HepG2 (cell line): ENCODE measurements around the gene ALDH7A1. TPM values are rescaled to one million over a fixed set of nuclear protein-coding genes. Genes with fewer than 3 reads are reported as not detected.

ENCODE experiments used
- ATAC-seq: fragments of 200-7000 bp; cut with Tn5 transposase; 3 replicates; pipeline ENCODE4 v1.9.1; 2020; ENCODE audit warnings: mild to moderate bottlenecking, moderate library complexity
- BruUV-seq: library from RNA; stranded (reverse); fragments of 400-500 nt; replicated peaks from 2 replicates; lab custom pipeline; 2021; lab: Mats Ljungman, UMichigan
- CTCF ChIA-PET: fragments of 300-600 bp; formaldehyde crosslinking; extraction: SDS; loops from one replicate; lab custom pipeline; 2021; ENCODE audit warnings: low total read pairs, inconsistent platforms, low intra/inter-chr PET ratio; lab: Yijun Ruan, JAX
- POLR2A ChIA-PET: fragments of 350-600 bp; sonication (Branson Sonifier 250); formaldehyde crosslinking; loops from one replicate; lab custom pipeline; 2020; ENCODE audit warnings: antibody characterized with exemption, inconsistent platforms; lab: Yijun Ruan, JAX
- DNase-seq: peaks from one replicate; pipeline ENCODE4 v3.0.0-alpha.2; 2015; ENCODE audit warnings: low spot score
- FAIRE-seq: peaks from 3 replicates; lab custom pipeline; 2011; peaks lifted over from hg19 to GRCh38; lab: Jason Lieb, UNC
- H2AFZ ChIP-seq: one replicate; pipeline ENCODE4 v1.6.1; 2011; ENCODE audit warnings: low read length, inconsistent platforms
- H3K27ac ChIP-seq: fragments of 300-600 bp; 3 replicates; pipeline ENCODE4 v1.8.0; 2011; ENCODE audit warnings: mixed run types, mild to moderate bottlenecking, mixed read lengths, low read length, inconsistent platforms; ENCODE audit not compliant: insufficient read depth; ENCODE audit errors: extremely low read length
- H3K27me3 ChIP-seq, 2 experiments: fragments of 200-600 bp in 1 of 2; 2 replicates in 1 of 2; 3 replicates in 1 of 2; pipeline versions ENCODE4 v1.6.0 to v1.8.0; 2011; ENCODE audit warnings: low read length in 2 of 2, mild to moderate bottlenecking in 2 of 2, moderate library complexity in 2 of 2, inconsistent platforms in 1 of 2; ENCODE audit not compliant: insufficient read depth in 2 of 2, control insufficient read depth in 1 of 2
- H3K36me3 ChIP-seq, 2 experiments: fragments of 200-600 bp in 1 of 2; replicated peaks in 1 of 2; 2 replicates in 1 of 2; 3 replicates in 1 of 2; pipeline versions ENCODE4 v1.5.1 to v1.8.0; 2011; ENCODE audit warnings: low read length in 2 of 2, inconsistent platforms in 1 of 2; ENCODE audit not compliant: insufficient read depth in 2 of 2, control insufficient read depth in 1 of 2
- H3K4me1 ChIP-seq: 2 replicates; pipeline ENCODE4 v1.5.1; 2012; ENCODE audit warnings: low read length, inconsistent platforms; ENCODE audit not compliant: insufficient read depth
- H3K4me2 ChIP-seq: 2 replicates; pipeline ENCODE4 v1.6.0; 2011; ENCODE audit warnings: low read depth, low read length, inconsistent platforms
- H3K4me3 ChIP-seq, 3 experiments: fragments of 200-600 bp in 1 of 3; sonication (generic), shearing (Covaris generic) in 1 of 3; replicated peaks in 1 of 3; 2 replicates each; pipeline ENCODE4 v1.5.1; 2011 to 2016; ENCODE audit warnings: low read length in 3 of 3, inconsistent platforms in 2 of 3, low read depth in 2 of 3, mild to moderate bottlenecking in 2 of 3, control low read depth in 1 of 3, mixed read lengths in 1 of 3; ENCODE audit not compliant: insufficient read depth in 1 of 3
- H3K79me2 ChIP-seq: one replicate; pipeline ENCODE4 v1.6.1; 2011; ENCODE audit warnings: low read length, inconsistent platforms; ENCODE audit not compliant: insufficient read depth
- H3K9ac ChIP-seq: 2 replicates; pipeline ENCODE4 v1.6.0; 2011; ENCODE audit warnings: mild to moderate bottlenecking, low read depth, low read length, inconsistent platforms; ENCODE audit not compliant: insufficient read depth
- H3K9me3 ChIP-seq: 2 replicates; pipeline ENCODE4 v1.5.1; 2012; ENCODE audit warnings: mild to moderate bottlenecking, low read length
- H4K20me1 ChIP-seq: 2 replicates; pipeline ENCODE4 v1.6.0; 2011; ENCODE audit warnings: inconsistent platforms, mild to moderate bottlenecking, low read length, moderate library complexity; ENCODE audit not compliant: insufficient read depth
- AKAP8 ChIP-seq: sonication (generic); formaldehyde crosslinking; IDR thresholded peaks from 2 replicates; pipeline ENCODE4 v1.5.1; 2020; ENCODE audit warnings: mild to moderate bottlenecking, missing genetic modification reagents
- ATM ChIP-seq: fragments of 450-650 bp; IDR thresholded peaks from 2 replicates; pipeline ENCODE4 v1.7.1; 2017; ENCODE audit warnings: mild to moderate bottlenecking, borderline replicate concordance
- KLF13 ChIP-seq: sonication (generic); formaldehyde crosslinking; IDR thresholded peaks from 2 replicates; pipeline ENCODE4 v1.4.0; 2020; ENCODE audit warnings: mild to moderate bottlenecking, missing genetic modification reagents
- NCOA5 ChIP-seq: sonication (generic); formaldehyde crosslinking; IDR thresholded peaks from 2 replicates; pipeline ENCODE4 v1.4.0; 2020; ENCODE audit warnings: missing genetic modification reagents
- SKI ChIP-seq: fragments of 450-650 bp; IDR thresholded peaks from one replicate; pipeline ENCODE4 v1.6.1; 2018; ENCODE audit warnings: mild to moderate bottlenecking; ENCODE audit not compliant: partially characterized antibody
- SRF ChIP-seq: IDR thresholded peaks from 2 replicates; pipeline ENCODE4 v1.6.1; 2011; ENCODE audit warnings: mild to moderate bottlenecking, low read depth, low read length, moderate library complexity
- ZC3H13 ChIP-seq: sonication (generic); formaldehyde crosslinking; IDR thresholded peaks from 2 replicates; pipeline ENCODE4 v1.8.1; 2023; ENCODE audit warnings: mild to moderate bottlenecking, missing genetic modification reagents, moderate library complexity
- ZFP62 ChIP-seq: sonication (generic); formaldehyde crosslinking; IDR thresholded peaks from 2 replicates; pipeline ENCODE4 v1.4.0; 2020; ENCODE audit warnings: missing genetic modification reagents
- ZNF260 ChIP-seq: sonication (generic); formaldehyde crosslinking; IDR thresholded peaks from 2 replicates; pipeline ENCODE4 v1.4.0; 2020; ENCODE audit warnings: missing genetic modification reagents, low read depth, mild to moderate bottlenecking, borderline replicate concordance
- ZNF547 ChIP-seq: sonication (generic); formaldehyde crosslinking; IDR thresholded peaks from 2 replicates; pipeline ENCODE4 v1.5.1; 2020; ENCODE audit warnings: mild to moderate bottlenecking, missing genetic modification reagents
- ZNF644 ChIP-seq: IDR thresholded peaks from 2 replicates; pipeline ENCODE4 v1.6.1; 2016; ENCODE audit warnings: low read depth
- ZNF7 ChIP-seq: IDR thresholded peaks from 2 replicates; pipeline ENCODE4 v1.6.1; 2016; ENCODE audit warnings: missing biosample characterization, missing genetic modification reagents
- WGBS: methylation state at CpG from one replicate; pipeline ENCODE4 v1.1.6; 2017; ENCODE audit warnings: low lambda C conversion rate; 5-methylcytosine and 5-hydroxymethylcytosine counted together
- in situ Hi-C: cut with HindIII; loops from 2 replicates; pipeline ENCODE4 v1.10.0; 2017; ENCODE audit warnings: low pct_unique_long_range_greater_than_20kb; ENCODE audit not compliant: extremely low pct_ligation_motif_present
- intact Hi-C: fragments of 100-400 bp; cut with micrococcal nuclease; formaldehyde crosslinking; loops from one replicate; pipeline ENCODE4 v1.10.0; 2022; ENCODE audit not compliant: unreplicated experiment
- polyA plus RNA-seq, 8 experiments: library from polyadenylated mRNA; depleted of rRNA in 3 of 8; stranded (reverse) in 7 of 8; unstranded in 1 of 8; fragments of >200 nt; fragmentation: Illumina TruSeq in 4 of 8; extraction: Trizol in 4 of 8; gene quantifications; 2 replicates each; pipeline versions ENCODE4 v1.2.1 to v1.2.3, GENCODE V29; 2011 to 2016; ENCODE audit warnings: low read depth in 4 of 8, missing spikeins in 1 of 8, mixed read lengths in 1 of 8; ENCODE audit not compliant: insufficient read depth in 1 of 8
- total RNA-seq, 5 experiments: library from RNA; depleted of rRNA; stranded (reverse); fragments of >200 nt; fragmentation: Illumina TruSeq; extraction: Trizol; gene quantifications; 2 replicates each; pipeline ENCODE4 v1.2.3, GENCODE V29; 2016; ENCODE audit warnings: low read depth in 1 of 5
- TF ChIP-seq, protein P1 (sequence below): sonication (generic); formaldehyde crosslinking; IDR thresholded peaks from 2 replicates; pipeline ENCODE4 v1.5.0; 2020; ENCODE audit warnings: missing genetic modification reagents
- TF ChIP-seq, protein P2 (sequence below): sonication (generic); formaldehyde crosslinking; IDR thresholded peaks from 2 replicates; pipeline ENCODE4 v1.4.0; 2020; ENCODE audit warnings: missing genetic modification reagents
- TF ChIP-seq, protein P3 (sequence below): sonication (generic); formaldehyde crosslinking; IDR thresholded peaks from 2 replicates; pipeline ENCODE4 v1.8.0; 2022; ENCODE audit warnings: mild to moderate bottlenecking, missing genetic modification reagents, moderate library complexity
- TF ChIP-seq, protein P4 (sequence below): sonication (generic); formaldehyde crosslinking; IDR thresholded peaks from 2 replicates; pipeline ENCODE4 v1.5.0; 2020; ENCODE audit warnings: mild to moderate bottlenecking, low read depth, missing genetic modification reagents, borderline replicate concordance
- TF ChIP-seq, protein P5 (sequence below): sonication (generic); formaldehyde crosslinking; IDR thresholded peaks from 2 replicates; pipeline ENCODE4 v1.5.0; 2020; ENCODE audit warnings: missing genetic modification reagents

Gene ALDH7A1
- total and polyA plus RNA-seq, 2 of the 13 experiments (the other 11 are each of a cell fraction or from before 2014, with no cell fraction given): 69.0 to 100 TPM

DNA sequence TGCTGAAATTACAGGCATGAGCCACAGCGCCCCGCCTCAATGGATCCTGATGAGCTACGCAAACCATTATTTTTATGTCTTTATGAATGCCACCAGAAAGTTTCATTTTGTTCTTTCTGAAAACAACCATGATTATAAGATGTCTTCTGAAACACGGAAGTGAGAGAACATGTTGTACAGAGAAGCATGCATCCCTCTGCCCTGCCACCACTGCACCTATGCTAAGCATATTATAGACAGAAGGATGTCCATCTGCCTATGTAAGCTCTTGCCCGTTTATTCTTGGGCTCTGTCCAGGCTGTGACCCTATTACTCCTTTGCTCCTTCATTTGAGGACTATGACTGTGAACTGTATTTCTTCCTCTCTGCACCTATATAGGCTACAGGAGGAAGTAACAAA is 97.5 kb downstream of the ALDH7A1 start:
- Histone ChIP-seq H3K27ac (no peak overlapping the region), H3K36me3 (peaks cover 0 to 4% of the 10 kb centered on the region in 2 experiments; a peak in 1 of 5 replicates), H4K20me1 (no peaks in the 10 kb centered on the region), H3K79me2 (no peaks in the 10 kb centered on the region), H3K4me2 (no peak overlapping the region), H3K4me1 (no peaks in the 10 kb centered on the region), H3K27me3 (no peaks in the 10 kb centered on the region; a peak in 1 of 5 replicates), H3K9me3 (no peaks in the 10 kb centered on the region), H3K9ac (no peak overlapping the region), H3K4me3 (no peak overlapping the region), H2AFZ (no peak overlapping the region)
- no peak for DNase-seq
- ChIA-PET CTCF (no interaction called here), POLR2A (no interaction called here)
- in situ Hi-C loops (no loop called here), intact Hi-C loops (no loop called here)
- TF ChIP-seq NCOA5 (CRISPR knock-in tag) (no peak), AKAP8 (CRISPR knock-in tag) (no peak), ZNF7 (CRISPR knock-in tag) (no peak), ZNF644 (CRISPR knock-in tag) (no peak), ZC3H13 (CRISPR knock-in tag) (no peak), KLF13 (CRISPR knock-in tag) (no peak), SKI (no peak), SRF (no peak), ATM (no peak), ZNF547 (CRISPR knock-in tag) (no peak), ZNF260 (CRISPR knock-in tag) (no peak), ZFP62 (no peak)
- TF ChIP-seq, protein P1, sequence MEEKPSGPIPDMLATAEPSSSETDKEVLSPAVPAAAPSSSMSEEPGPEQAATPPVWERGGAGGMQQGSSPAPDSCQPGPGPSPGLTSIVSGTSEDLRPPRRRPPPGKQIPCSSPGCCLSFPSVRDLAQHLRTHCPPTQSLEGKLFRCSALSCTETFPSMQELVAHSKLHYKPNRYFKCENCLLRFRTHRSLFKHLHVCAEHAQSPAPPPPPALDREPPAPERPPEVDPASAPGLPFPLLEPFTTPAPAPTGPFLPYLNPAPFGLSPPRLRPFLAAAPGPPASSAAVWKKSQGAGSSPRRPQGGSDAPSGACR (CRISPR knock-in tag): no peak
- TF ChIP-seq, protein P2, sequence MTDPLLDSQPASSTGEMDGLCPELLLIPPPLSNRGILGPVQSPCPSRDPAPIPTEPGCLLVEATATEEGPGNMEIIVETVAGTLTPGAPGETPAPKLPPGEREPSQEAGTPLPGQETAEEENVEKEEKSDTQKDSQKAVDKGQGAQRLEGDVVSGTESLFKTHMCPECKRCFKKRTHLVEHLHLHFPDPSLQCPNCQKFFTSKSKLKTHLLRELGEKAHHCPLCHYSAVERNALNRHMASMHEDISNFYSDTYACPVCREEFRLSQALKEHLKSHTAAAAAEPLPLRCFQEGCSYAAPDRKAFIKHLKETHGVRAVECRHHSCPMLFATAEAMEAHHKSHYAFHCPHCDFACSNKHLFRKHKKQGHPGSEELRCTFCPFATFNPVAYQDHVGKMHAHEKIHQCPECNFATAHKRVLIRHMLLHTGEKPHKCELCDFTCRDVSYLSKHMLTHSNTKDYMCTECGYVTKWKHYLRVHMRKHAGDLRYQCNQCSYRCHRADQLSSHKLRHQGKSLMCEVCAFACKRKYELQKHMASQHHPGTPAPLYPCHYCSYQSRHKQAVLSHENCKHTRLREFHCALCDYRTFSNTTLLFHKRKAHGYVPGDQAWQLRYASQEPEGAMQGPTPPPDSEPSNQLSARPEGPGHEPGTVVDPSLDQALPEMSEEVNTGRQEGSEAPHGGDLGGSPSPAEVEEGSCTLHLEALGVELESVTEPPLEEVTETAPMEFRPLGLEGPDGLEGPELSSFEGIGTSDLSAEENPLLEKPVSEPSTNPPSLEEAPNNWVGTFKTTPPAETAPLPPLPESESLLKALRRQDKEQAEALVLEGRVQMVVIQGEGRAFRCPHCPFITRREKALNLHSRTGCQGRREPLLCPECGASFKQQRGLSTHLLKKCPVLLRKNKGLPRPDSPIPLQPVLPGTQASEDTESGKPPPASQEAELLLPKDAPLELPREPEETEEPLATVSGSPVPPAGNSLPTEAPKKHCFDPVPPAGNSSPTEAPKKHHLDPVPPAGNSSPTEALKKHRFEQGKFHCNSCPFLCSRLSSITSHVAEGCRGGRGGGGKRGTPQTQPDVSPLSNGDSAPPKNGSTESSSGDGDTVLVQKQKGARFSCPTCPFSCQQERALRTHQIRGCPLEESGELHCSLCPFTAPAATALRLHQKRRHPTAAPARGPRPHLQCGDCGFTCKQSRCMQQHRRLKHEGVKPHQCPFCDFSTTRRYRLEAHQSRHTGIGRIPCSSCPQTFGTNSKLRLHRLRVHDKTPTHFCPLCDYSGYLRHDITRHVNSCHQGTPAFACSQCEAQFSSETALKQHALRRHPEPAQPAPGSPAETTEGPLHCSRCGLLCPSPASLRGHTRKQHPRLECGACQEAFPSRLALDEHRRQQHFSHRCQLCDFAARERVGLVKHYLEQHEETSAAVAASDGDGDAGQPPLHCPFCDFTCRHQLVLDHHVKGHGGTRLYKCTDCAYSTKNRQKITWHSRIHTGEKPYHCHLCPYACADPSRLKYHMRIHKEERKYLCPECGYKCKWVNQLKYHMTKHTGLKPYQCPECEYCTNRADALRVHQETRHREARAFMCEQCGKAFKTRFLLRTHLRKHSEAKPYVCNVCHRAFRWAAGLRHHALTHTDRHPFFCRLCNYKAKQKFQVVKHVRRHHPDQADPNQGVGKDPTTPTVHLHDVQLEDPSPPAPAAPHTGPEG: no peak
- TF ChIP-seq, protein P3, sequence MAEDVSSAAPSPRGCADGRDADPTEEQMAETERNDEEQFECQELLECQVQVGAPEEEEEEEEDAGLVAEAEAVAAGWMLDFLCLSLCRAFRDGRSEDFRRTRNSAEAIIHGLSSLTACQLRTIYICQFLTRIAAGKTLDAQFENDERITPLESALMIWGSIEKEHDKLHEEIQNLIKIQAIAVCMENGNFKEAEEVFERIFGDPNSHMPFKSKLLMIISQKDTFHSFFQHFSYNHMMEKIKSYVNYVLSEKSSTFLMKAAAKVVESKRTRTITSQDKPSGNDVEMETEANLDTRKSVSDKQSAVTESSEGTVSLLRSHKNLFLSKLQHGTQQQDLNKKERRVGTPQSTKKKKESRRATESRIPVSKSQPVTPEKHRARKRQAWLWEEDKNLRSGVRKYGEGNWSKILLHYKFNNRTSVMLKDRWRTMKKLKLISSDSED: no peak
- TF ChIP-seq, protein P4, sequence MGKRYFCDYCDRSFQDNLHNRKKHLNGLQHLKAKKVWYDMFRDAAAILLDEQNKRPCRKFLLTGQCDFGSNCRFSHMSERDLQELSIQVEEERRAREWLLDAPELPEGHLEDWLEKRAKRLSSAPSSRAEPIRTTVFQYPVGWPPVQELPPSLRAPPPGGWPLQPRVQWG (CRISPR knock-in tag): no peak
- TF ChIP-seq, protein P5, sequence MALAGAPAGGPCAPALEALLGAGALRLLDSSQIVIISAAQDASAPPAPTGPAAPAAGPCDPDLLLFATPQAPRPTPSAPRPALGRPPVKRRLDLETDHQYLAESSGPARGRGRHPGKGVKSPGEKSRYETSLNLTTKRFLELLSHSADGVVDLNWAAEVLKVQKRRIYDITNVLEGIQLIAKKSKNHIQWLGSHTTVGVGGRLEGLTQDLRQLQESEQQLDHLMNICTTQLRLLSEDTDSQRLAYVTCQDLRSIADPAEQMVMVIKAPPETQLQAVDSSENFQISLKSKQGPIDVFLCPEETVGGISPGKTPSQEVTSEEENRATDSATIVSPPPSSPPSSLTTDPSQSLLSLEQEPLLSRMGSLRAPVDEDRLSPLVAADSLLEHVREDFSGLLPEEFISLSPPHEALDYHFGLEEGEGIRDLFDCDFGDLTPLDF: no peak
- BruUV-seq: no TSS peak
- no peak for ATAC-seq
- WGBS: 83% methylated on average over 5 of the region's 5 CpGs
- FAIRE-seq: no peak
